Loucy (cell line): Measurements from ENCODE around the gene SZT2.
A peak's percentile ranks its signal among the peaks of the same experiment; 100 is the strongest.

Experiments
- H2AFZ ChIP-seq: fragments of 200-600 bp; sonication (generic); 2 replicates; pipeline ENCODE4 v1.6.0; 2016; ENCODE audit warnings: antibody characterized with exemption, mild to moderate bottlenecking, low read length, moderate library complexity
- H3F3A ChIP-seq: fragments of 200-600 bp; 2 replicates; pipeline ENCODE4 v1.6.0; 2016; ENCODE audit warnings: antibody characterized with exemption, low read depth, mild to moderate bottlenecking
- H3K27me3 ChIP-seq: fragments of 200-600 bp; sonication (generic); 2 replicates; pipeline ENCODE4 v1.6.1; 2014; ENCODE audit warnings: low read length, mild to moderate bottlenecking; ENCODE audit not compliant: insufficient read depth, poor library complexity, severe bottlenecking
- H3K36me3 ChIP-seq: fragments of 200-600 bp; sonication (generic); 2 replicates; pipeline ENCODE4 v1.6.1; 2016; ENCODE audit warnings: low read length; ENCODE audit not compliant: insufficient read depth
- H3K4me1 ChIP-seq: fragments of 200-600 bp; sonication (generic); 2 replicates; pipeline ENCODE4 v1.5.1; 2014; ENCODE audit warnings: low read length, mild to moderate bottlenecking; ENCODE audit not compliant: insufficient read depth, poor library complexity, severe bottlenecking
- H3K4me2 ChIP-seq: fragments of 200-600 bp; sonication (generic); 2 replicates; pipeline ENCODE4 v1.6.0; 2014; ENCODE audit warnings: antibody characterized with exemption, low read length, low read depth, mild to moderate bottlenecking; ENCODE audit not compliant: poor library complexity, severe bottlenecking
- H3K4me3 ChIP-seq: fragments of 200-600 bp; sonication (generic); 2 replicates; pipeline ENCODE4 v1.5.1; 2014; ENCODE audit warnings: low read length, mild to moderate bottlenecking, mixed read lengths; ENCODE audit not compliant: poor library complexity, severe bottlenecking
- H3K79me2 ChIP-seq: fragments of 200-600 bp; sonication (generic); 2 replicates; pipeline ENCODE4 v1.6.1; 2014; ENCODE audit warnings: low read length; ENCODE audit not compliant: insufficient read depth
- H3K9ac ChIP-seq: fragments of 200-600 bp; sonication (generic); 2 replicates; pipeline ENCODE4 v1.6.0; 2014; ENCODE audit warnings: mild to moderate bottlenecking, low read depth, low read length, moderate library complexity; ENCODE audit not compliant: poor library complexity, severe bottlenecking
- H3K9me2 ChIP-seq: fragments of 200-600 bp; sonication (generic); replicated peaks from 2 replicates; pipeline ENCODE4 v1.6.1; 2016; ENCODE audit warnings: low read depth, low read length, mixed read lengths
- H3K9me3 ChIP-seq: fragments of 200-600 bp; sonication (generic); 2 replicates; pipeline ENCODE4 v1.6.1; 2014; ENCODE audit warnings: mild to moderate bottlenecking, antibody characterized with exemption, low read length, low read depth; ENCODE audit not compliant: insufficient read depth
- H4K20me1 ChIP-seq: fragments of 200-600 bp; sonication (generic); 2 replicates; pipeline ENCODE4 v1.6.0; 2014; ENCODE audit warnings: antibody characterized with exemption, low read length, mild to moderate bottlenecking; ENCODE audit not compliant: insufficient read depth, poor library complexity, severe bottlenecking
- EZH2phosphoT487 ChIP-seq: fragments of 200-600 bp; IDR thresholded peaks from 2 replicates; pipeline ENCODE4 v1.6.1; 2018; ENCODE audit warnings: antibody characterized with exemption, mild to moderate bottlenecking, moderate library complexity, borderline replicate concordance
- TF ChIP-seq, protein P1 (sequence below): fragments of 200-600 bp; sonication (generic); conservative IDR thresholded peaks from 2 replicates; pipeline ENCODE4 v1.5.1; 2014; ENCODE audit warnings: mild to moderate bottlenecking, antibody characterized with exemption, low read length

The SZT2 gene

GRCh38 chr1:43389326-43390313 is at the start of gene SZT2, which contains the start of gene MED8:
Gene SZT2, plus strand, starts transcription at chr1:43389899. Its CDS starts 70 bp downstream, at chr1:43389969.
Gene MED8, minus strand, starts transcription at chr1:43389800. Its CDS starts 36 bp downstream, at chr1:43389764.
- Histone ChIP-seq H3K27me3 (no peaks in the 10 kb centered on the region), H4K20me1 (peaks cover 10% of the 10 kb centered on the region), H3K36me3 (peaks cover 24% of the 10 kb centered on the region; the same call in 1 of the 2 replicates), H3K4me1 (peaks cover 25% of the 10 kb centered on the region), H3K9ac (peak within 1 kb of the TSS; percentile 93), H3K9me2 (no peaks in the 10 kb centered on the region), H3K9me3 (no peaks in the 10 kb centered on the region), H2AFZ (peak within 1 kb of the TSS; percentile 81), H3K4me2 (peak within 1 kb of the TSS; percentile 91), H3K79me2 (peaks cover 41% of the 10 kb centered on the region), H3K4me3 (peak within 1 kb of the TSS; percentile 85), H3F3A (no peaks in the 10 kb centered on the region)
- TF ChIP-seq, protein P1, sequence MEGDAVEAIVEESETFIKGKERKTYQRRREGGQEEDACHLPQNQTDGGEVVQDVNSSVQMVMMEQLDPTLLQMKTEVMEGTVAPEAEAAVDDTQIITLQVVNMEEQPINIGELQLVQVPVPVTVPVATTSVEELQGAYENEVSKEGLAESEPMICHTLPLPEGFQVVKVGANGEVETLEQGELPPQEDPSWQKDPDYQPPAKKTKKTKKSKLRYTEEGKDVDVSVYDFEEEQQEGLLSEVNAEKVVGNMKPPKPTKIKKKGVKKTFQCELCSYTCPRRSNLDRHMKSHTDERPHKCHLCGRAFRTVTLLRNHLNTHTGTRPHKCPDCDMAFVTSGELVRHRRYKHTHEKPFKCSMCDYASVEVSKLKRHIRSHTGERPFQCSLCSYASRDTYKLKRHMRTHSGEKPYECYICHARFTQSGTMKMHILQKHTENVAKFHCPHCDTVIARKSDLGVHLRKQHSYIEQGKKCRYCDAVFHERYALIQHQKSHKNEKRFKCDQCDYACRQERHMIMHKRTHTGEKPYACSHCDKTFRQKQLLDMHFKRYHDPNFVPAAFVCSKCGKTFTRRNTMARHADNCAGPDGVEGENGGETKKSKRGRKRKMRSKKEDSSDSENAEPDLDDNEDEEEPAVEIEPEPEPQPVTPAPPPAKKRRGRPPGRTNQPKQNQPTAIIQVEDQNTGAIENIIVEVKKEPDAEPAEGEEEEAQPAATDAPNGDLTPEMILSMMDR: no peak
- TF ChIP-seq EZH2phosphoT487: no peak

DNA sequence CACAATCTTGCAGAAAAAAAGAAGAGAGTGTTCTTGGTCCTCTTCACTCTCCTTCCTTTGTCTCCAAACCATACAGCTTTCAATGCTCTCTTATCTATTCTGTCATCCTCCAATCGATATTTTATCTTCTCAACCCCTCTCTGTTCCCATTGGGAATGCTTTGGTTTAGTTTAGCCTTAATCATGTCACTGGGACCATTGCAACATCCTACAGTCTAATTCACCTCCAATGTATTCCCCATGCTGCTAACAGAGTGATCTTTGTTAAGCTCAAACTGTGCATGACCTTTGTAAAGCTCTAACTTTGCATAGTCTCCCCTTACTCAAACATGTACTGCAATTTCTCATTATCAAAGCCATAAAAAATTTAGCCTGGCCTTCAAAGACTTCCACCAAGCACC is 49.1 kb upstream of the SZT2 start:
- no peak for TF ChIP-seq EZH2phosphoT487
- TF ChIP-seq, protein P1: no peak
- H3K9ac ChIP-seq: no peak overlapping the region
- H2AFZ ChIP-seq: no peak overlapping the region
- no peaks in the 10 kb centered on the region for H3K36me3 ChIP-seq
- H3K79me2 ChIP-seq: no peaks in the 10 kb centered on the region
- H3K27me3 ChIP-seq: no peaks in the 10 kb centered on the region
- H3F3A ChIP-seq: no peaks in the 10 kb centered on the region
- no peaks in the 10 kb centered on the region for H3K9me2 ChIP-seq
- no peak overlapping the region for H3K4me3 ChIP-seq
- peaks cover 16% of the 10 kb centered on the region for H3K4me1 ChIP-seq
- H3K9me3 ChIP-seq: no peaks in the 10 kb centered on the region
- no peaks in the 10 kb centered on the region for H4K20me1 ChIP-seq
- no peak overlapping the region for H3K4me2 ChIP-seq

DNA sequence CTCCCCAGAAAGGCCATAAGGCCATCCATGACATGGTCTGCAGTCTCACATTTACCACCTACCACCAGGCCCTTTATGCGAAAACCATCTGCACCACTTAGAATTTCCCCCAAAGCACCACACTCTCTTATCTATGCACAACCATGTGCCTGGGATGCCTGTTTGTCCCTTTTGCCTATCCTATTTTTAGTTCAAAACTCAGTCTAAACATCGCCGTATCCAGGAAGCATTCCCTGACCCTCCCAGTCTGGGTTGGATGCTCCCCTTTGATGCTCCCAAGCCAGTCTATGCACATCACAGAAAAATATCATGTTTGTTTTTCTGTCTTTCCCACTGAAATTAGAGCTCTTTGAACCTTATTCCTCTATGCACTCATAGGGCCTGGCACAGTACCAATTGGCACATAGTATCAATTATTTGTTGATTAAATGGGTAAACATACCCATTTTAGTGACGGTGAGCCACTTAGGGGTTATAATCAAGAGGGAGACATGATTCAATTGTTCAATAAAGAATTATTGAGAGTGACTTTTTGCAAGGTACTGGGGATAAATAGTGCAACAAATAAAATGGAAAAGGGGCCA is 45.3 kb upstream of the SZT2 start:
- Histone ChIP-seq H3F3A (no peaks in the 10 kb centered on the region), H3K36me3 (no peaks in the 10 kb centered on the region), H4K20me1 (no peaks in the 10 kb centered on the region), H3K4me2 (no peak overlapping the region), H3K9me3 (no peaks in the 10 kb centered on the region), H3K27me3 (no peaks in the 10 kb centered on the region), H3K9ac (no peak overlapping the region), H3K4me1 (no peaks in the 10 kb centered on the region), H3K9me2 (no peaks in the 10 kb centered on the region), H2AFZ (no peak overlapping the region), H3K79me2 (no peaks in the 10 kb centered on the region), H3K4me3 (no peak overlapping the region)
- TF ChIP-seq, protein P1: no peak
- TF ChIP-seq EZH2phosphoT487: no peak
